ENCODE data around the gene RGS17.
A peak's percentile ranks its signal among the peaks of the same experiment; 100 is the strongest.

The RGS17 gene

GRCh38 chr6:153024709-153025017 is 106.4 kb downstream of the RGS17 start:
- ChIA-PET POLR2A (no interaction called here), CTCF (interaction anchor here (0.6 to 3.5 kb wide), 22 partner anchors 9 to 1259 kb away, joined by 3 to 25 read pairs (median 3); no protein-coding TSS in a partner anchor)
- no peak overlapping the region for H3K4me3 ChIP-seq (ENCODE audit: low read depth, low read length)
- TF ChIP-seq ZNF549 (tag by site-specific recombination; IDR thresholded peaks at IDR 0.05): no peak
- no peak for TF ChIP-seq ZBTB10 (tag by site-specific recombination; IDR thresholded peaks at IDR 0.05)
- no peak for TF ChIP-seq ZNF596 (tag by site-specific recombination; IDR thresholded peaks at IDR 0.05)
- TF ChIP-seq ZBTB21 (tag by site-specific recombination; IDR thresholded peaks at IDR 0.05): no peak
- TF ChIP-seq ZNF692 (tag by site-specific recombination; IDR thresholded peaks at IDR 0.05): no peak
- TF ChIP-seq GLIS2 (tag by site-specific recombination; IDR thresholded peaks at IDR 0.05): no peak
- TF ChIP-seq PBX3 (CRISPR knock-in tag; IDR thresholded peaks at IDR 0.05): no peak
- H3K9me3 ChIP-seq (ENCODE audit: control insufficient read depth, insufficient read depth, low read depth, low read length): no peaks in the 10 kb centered on the region
- no peak overlapping the region for H3K27ac ChIP-seq (ENCODE audit: extremely low read depth, low read depth, low read length)
- H3K4me1 ChIP-seq (ENCODE audit: control insufficient read depth, insufficient read depth, low read length): no peaks in the 10 kb centered on the region
- no peaks in the 10 kb centered on the region for H3K36me3 ChIP-seq (ENCODE audit: control insufficient read depth in 2 of 2, insufficient read depth in 1 of 2, low read length in 2 of 2)

GRCh38 chr6:153023977-153024708 is 106.9 kb downstream of the RGS17 start:
- no peaks in the 10 kb centered on the region for H3K9me3 ChIP-seq (ENCODE audit: control insufficient read depth, insufficient read depth, low read depth, low read length)
- POLR2A ChIA-PET: no interaction called here
- no peaks in the 10 kb centered on the region for H3K36me3 ChIP-seq (ENCODE audit: control insufficient read depth in 2 of 2, insufficient read depth in 1 of 2, low read length in 2 of 2)
- CTCF ChIA-PET: interaction anchor here (0.6 to 3.5 kb wide), 19 partner anchors 9 to 1024 kb away, joined by 3 to 25 read pairs (median 3); no protein-coding TSS in a partner anchor
- TF ChIP-seq ZFP37 (tag by site-specific recombination; IDR thresholded peaks at IDR 0.05): 0 out of 2 replicates have a peak, but pooled peaks have one; percentile 29
- no peak for TF ChIP-seq ZNF544 (tag by site-specific recombination; IDR thresholded peaks at IDR 0.05)
- TF ChIP-seq ZNF654 (tag by site-specific recombination; IDR thresholded peaks at IDR 0.05; ENCODE audit: low read depth): peak; percentile 91
- TF ChIP-seq ZNF76 (tag by site-specific recombination; IDR thresholded peaks at IDR 0.05; ENCODE audit: borderline replicate concordance, low read depth): no peak
- TF ChIP-seq ZNF660 (tag by site-specific recombination; IDR thresholded peaks at IDR 0.05): peak; percentile 69; the same call in 1 of the 2 replicates
- peak; percentile 54; the same call in 1 of the 2 replicates for TF ChIP-seq CTCF (tag by site-specific recombination; IDR thresholded peaks at IDR 0.05)
- H3K4me1 ChIP-seq (ENCODE audit: control insufficient read depth, insufficient read depth, low read length): no peaks in the 10 kb centered on the region
- no peak overlapping the region for H3K4me3 ChIP-seq (ENCODE audit: low read depth, low read length)
- H3K27ac ChIP-seq (ENCODE audit: extremely low read depth, low read depth, low read length): no peak overlapping the region

GRCh38 chr6:153018355-153018754 is 112.7 kb downstream of the RGS17 start:
- ChIA-PET CTCF (interaction anchor here (0.6 kb wide), 2 partner anchors 65 to 810 kb away, joined by 3 to 5 read pairs; no protein-coding TSS in a partner anchor), POLR2A (interaction anchor here (2.0 kb wide), 1 partner anchor 35 kb away, joined by 4 read pairs; the partner anchor contains the start of gene FBXO5)
- no peak overlapping the region for H3K27ac ChIP-seq (ENCODE audit: extremely low read depth, low read depth, low read length)
- H3K9me3 ChIP-seq (ENCODE audit: control insufficient read depth, insufficient read depth, low read depth, low read length): no peaks in the 10 kb centered on the region
- no peaks in the 10 kb centered on the region for H3K4me1 ChIP-seq (ENCODE audit: control insufficient read depth, insufficient read depth, low read length)
- TF ChIP-seq ZNF449 (tag by site-specific recombination; IDR thresholded peaks at IDR 0.05): no peak
- peak; percentile 42; the same call in 1 of the 2 replicates for TF ChIP-seq ATF2 (tag by site-specific recombination; IDR thresholded peaks at IDR 0.05; ENCODE audit: low read depth)
- no peak overlapping the region for H3K4me3 ChIP-seq (ENCODE audit: low read depth, low read length)
- no peaks in the 10 kb centered on the region for H3K36me3 ChIP-seq (ENCODE audit: control insufficient read depth in 2 of 2, insufficient read depth in 1 of 2, low read length in 2 of 2)
